HG02759 (cell line): ENCODE data around the gene FBRSL1.
"Not testable (repeated sequence)": the region's sequence is repeated elsewhere in the genome, so short reads cannot be mapped to it uniquely, and the experiment has no call there.

Experiments
- ATAC-seq: cut with Tn5 transposase; IDR thresholded peaks from one replicate; pipeline ENCODE4 v1.9.1; 2021; ENCODE audit warnings: mild to moderate bottlenecking, moderate library complexity; ENCODE audit not compliant: unreplicated experiment

FBRSL1 gene

DNA sequence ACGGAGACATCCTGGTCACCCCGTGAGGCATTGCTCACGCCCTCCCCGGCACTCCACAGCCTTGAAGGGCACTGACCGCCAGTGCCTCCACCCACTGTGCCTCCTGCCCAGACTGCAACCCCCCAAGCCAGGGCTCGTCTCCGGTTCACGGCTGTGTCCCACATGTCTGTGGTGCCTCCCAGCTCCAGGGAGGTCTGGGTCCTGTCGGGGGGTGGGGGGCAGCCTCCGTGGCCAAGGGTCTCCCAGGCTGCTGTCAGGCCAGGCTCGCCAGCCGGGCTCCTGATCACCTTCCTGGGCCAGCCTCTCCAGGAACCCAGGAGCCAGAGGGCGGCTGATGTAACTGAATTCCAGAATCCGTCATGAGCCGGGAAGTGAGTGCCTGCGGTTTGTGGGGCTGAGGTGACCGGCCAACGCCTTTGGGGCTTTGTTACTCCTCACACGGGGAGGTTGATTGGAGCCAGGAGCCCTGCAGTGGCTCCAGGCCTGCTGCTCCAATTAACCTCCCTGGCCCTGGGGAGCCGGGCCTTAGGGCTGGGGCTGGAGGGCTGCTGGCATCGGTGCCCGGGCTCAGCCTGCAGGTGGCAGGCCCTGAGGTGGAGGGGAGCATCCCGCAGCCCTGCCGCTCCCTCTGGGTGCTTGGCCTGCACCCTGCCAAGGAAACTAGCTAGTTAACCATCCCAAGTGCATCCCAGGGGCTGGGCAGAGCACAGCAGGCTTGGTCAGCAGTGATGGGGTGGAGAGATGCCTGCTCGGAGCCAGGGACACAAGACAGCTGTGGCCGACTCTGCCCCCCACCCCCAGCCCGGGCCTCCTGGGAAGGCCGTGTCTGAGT, 36.4 kb upstream of the FBRSL1 start:
- no peak for ATAC-seq

DNA sequence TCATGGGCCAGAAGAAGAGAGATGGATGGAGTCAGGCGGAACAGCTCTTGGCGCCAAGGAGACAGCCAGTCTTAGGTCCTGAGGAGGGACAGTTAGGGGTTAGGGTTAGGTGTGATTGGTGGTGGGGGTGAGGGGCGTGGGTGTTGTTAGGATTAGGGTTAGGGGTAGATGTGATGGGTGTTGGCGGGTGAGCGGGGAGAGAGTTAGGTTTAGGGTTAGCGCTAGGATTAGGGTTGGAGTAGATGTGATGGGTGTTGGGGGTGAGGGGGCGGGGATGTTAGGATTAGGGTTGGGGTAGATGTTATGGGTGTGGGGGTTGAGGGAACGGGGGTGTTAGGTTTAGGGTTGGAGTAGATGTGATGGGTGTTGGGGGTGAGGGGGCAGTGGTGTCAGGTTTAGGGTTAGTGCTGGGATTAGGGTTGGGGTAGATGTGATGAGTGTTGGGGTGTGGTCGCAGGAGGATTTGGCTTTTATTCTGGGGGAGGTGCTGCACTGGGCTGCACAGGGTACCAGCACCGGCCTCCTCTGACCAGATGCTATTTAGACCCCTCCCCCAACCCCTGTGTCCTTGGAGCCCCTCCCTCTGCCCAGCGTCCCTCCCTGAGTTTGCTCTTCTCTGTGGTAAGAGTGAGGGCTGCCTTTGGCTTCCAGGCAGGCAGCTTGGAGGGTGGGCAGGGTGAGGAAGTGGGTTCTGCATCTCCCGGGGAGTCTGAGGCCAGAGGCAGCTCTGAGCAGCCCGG, 35.6 kb upstream of the FBRSL1 start:
- ATAC-seq: no peak

DNA sequence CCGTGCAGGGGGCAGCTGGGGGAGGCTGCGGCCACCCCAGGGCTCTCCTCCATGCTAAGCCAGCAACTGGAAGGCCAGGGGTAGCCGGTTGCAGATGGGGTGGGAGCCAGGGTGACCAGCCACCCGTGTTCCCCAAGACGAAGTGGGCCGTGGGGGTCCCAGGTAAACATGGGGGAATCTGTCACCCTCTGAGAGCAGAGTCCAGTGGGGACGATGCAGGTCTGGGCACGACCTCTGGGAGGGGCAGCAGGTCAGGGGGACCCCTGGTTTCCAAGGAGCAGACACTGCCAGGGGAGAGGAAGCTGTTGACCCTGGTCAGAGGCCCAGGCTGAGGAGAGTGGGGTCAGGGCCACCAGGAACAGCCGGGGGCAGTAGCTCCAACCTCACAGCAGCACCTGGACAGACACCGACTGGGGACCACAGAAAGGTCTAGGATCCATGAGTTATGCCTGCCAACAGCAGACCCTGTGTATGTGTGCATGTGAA, 35.0 kb upstream of the FBRSL1 start:
- no peak for ATAC-seq

DNA sequence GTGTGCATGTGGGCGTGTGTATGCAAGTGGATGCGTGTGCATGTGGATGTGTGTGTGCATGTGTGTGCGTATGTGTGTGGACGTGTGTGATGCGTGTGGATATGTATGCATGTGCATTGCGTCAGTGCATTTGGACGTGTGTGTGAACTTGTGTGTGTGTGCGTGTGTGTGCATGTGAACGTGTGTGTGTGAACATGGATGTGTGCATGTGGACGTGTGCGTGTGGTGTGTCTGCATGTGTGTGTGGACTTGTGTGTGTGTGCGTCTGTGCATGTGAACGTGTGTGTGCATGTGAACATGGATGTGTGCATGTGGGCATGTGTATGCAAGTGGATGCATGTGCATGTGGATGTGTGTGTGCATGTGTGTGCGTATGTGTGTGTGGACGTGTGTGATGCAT, 34.4 kb upstream of the FBRSL1 start:
- ATAC-seq: no peak

DNA sequence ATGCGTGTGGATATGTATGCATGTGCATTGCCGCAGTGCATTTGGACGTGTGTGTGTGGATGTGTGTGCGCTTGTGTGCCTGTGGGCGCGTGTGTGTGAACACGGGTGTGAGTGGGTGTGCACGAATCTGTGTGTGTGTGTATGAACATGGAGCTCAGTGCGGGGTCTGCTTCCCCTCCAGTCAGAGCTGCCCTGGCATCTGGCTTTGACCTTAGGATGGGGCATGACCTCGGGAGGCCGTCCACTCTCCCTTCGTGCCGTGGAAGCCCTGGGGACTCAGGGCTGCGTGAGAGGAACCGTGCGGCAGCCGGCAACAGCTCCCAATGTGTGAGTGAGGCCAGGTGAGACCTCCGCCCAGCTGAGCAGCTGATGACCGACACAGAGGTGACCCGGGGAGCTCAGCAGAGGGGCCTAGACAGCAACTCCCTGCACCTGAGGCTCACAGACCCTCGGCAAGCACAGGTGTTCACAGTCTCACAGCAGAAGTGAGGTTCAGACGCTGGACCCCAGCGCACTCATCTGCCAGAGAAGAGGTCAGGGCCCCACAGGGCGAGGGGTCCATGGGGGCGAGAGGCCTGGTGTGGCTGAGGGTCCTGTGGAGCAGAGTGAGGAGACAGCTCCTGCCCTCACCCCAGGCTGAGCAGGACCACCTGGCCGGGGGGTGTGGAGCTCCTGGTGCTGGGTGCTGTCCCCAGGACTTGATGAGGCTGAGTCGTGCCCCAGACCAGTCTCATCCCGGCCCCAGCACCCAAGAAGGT, 33.6 kb upstream of the FBRSL1 start:
- ATAC-seq: no peak

DNA sequence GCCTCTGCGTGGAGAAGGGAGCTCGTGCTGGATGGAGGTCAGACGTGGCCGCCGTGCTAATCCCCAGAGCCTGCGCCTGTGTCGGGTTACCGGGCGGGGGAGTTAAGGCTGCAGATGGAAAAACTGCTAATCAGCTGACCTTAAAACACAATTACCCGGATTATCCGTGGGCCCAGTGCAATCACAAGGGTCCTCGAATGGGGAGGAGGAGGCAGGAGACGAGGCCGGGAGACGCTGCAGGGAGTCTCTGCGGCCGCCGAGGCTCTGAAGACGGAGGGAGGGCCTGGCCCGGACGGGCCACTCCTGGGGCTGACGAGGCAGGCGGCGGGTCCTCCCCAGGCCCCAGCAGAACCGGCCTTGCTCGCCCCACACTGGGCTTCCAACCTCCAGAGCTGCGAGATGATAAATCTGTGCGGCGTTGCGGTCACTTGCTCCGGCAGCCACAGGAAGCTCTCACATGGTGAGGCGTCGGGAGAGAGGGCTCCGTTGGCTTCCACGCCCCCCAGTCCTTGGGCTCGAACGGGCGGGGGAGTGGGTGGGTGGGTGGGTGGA, 32.9 kb upstream of the FBRSL1 start:
- no peak for ATAC-seq

DNA sequence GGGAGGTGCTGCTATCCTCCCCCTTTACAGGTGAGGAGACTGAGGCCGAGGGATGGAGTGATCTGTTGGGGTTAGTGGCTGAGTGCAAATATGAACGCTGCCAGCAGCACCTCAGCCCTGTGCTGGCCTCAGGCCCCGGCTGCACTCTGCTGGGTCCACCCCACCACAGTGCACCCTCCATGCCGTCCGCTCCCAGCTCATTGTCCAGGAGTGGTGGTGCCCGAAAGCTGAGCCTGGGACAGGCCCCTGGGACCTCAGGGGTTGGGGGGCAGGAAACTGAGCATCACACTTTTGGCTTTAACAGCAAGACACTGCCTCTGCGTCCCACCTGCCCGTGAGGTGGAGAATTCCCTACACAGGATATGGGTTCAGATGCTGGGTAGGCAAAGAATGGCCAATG, 31.5 kb upstream of the FBRSL1 start:
- ATAC-seq: no peak

DNA sequence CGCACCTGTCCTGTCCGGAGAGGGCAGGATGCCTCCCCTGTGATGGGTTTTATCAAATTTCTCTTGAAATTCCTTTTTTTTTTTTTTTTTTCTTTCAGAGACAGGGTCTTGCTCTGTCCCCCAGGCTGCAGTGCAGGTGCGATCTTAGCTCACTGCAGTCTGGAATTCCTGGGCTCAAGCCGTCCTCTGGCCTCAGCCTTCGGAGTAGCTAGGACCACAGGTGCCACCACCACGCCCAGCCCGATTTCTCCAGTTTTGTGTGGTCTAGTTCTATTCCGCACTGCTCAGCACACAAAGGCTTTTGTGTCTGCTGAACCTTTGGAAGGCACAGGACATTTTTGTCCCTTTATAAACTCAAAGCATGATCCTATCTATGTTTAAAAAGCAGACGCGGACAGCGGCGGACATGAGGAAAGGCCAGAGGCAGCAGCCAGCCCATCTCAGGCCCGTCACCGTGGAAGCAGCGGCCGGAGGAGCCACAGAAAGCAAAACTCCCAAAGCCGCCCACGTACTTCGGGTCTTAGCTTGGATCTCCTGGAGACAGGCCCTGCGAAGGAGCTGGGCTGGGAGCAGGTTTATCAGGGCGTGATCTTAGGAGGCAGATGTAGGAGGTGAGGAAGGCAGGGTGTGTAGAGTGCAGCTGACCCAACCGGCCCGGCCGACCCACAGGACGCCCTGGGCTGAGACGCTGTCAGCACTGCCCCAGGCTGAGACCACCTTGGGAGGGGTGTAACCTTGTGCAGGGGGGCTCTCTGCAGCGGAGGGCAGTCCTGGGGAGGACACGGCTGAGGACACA, 30.9 kb upstream of the FBRSL1 start:
- ATAC-seq: no peak

DNA sequence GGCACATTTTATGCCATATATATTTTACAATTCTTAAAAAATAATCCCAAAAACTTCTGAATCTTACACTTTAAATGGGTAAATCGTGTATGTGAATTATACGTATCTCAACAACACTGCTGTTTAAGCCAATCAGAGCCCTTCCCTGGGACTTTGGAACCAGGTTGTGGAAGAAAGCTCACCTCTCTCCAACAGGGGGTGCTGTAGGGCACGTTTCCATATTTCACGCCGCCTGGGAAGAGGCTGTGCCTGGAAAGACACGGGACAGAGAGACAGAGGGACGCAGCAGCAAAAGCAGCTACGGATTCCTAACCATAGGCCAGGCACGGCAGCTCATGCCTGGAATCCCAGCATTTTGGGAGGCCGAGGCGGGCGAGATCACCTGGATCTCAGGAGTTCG, 29.4 kb upstream of the FBRSL1 start:
- no peak for ATAC-seq

DNA sequence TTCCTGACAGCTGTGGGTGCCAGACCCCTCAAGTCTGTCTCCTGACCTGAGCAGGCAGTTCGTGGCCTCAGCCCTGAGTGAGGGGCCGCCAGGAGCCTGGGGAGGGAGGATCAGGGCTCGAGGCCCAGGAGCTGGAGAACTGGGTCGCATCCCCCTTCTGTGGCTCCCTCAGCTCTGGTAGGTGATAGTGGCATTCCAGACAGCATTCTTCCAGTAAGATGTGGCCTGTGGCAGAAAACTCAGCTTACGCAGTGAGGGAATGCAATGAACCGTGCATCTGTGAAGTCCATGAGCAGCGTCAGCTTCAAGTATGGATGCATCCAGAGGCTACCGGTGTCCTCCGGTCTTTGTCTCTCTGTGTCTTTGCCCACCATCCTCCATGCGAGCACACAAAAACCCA, 28.4 kb upstream of the FBRSL1 start:
- no peak for ATAC-seq

DNA sequence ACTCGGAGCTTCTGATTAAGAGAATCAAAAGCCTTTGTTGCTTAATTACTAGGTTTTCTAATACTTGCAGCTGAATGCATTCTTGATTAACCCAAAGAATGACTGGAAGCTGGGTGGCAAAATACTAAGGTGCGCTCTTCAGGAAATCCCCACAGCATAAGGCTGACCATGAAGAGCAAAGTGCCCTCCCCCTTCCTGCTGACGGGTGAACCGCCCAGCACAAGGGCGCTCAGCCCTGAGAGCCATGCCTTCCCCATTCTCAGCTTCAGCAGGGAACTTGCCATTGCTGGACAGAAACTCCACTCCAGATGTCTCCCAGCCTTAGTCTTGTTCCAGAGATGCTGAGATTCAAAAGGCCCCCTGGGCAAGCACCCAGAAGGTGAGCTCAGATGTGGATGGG, 27.2 kb upstream of the FBRSL1 start:
- peak; percentile 63 for ATAC-seq

DNA sequence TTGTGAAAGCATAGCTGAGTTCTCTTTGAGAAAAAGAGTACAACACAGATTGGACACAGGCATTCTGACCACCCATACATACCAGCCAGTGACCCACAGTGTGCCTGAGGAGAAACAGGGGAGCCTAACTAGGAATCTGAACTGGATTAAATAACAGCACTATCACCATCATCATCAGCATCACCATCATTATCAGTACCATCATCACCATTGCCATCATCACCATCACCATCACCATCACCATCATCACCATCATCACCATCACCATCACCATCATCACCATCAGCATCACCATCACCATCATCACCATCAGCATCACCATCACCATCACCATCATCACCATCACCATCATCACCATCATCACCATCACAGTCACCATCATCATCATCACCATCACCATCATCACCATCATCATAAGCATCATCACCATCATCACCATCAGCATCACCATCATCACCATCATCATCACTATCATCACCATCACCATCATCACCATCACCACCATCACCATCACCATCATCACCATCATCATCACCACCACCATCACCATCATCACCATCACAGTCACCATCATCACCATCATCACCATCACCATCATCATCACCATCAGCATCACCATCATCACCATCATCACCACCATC, 26.5 kb upstream of the FBRSL1 start:
- not testable (repeated sequence) for ATAC-seq

DNA sequence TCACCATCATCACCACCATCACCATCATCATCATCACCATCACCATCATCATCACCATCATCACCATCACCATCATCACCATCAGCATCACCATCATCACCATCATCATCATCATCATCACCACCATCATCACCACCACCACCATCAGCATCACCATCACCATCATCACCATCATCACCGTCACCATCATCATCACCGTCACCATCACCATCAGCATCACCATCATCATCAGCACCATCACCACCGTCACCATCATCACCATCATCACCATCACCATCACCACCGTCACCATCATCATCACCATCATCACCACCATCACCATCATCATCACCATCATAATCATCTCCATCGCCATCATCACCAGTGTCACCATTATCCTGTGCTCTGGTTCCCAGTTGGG, 25.6 kb upstream of the FBRSL1 start:
- not testable (repeated sequence) for ATAC-seq

DNA sequence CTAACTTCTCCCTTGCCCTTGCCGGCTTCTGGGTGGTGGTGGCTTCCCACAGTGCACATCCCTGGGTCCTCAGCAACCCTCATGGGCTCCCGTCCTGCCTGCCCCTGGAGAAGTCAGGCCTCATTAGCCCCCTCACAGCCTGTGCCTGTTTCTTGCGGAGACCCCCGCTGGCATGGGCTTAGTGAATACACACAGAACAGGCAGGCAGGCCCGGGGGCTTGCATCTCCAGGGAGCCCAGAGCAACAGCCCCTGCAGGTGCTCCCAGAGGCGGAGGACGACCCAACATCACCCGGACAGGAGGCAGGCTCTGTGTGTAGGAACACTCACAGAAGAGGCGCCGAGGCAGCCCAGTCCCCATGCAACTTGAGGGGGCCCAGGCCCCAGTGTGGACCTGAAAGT, 25.1 kb upstream of the FBRSL1 start:
- ATAC-seq: no peak

DNA sequence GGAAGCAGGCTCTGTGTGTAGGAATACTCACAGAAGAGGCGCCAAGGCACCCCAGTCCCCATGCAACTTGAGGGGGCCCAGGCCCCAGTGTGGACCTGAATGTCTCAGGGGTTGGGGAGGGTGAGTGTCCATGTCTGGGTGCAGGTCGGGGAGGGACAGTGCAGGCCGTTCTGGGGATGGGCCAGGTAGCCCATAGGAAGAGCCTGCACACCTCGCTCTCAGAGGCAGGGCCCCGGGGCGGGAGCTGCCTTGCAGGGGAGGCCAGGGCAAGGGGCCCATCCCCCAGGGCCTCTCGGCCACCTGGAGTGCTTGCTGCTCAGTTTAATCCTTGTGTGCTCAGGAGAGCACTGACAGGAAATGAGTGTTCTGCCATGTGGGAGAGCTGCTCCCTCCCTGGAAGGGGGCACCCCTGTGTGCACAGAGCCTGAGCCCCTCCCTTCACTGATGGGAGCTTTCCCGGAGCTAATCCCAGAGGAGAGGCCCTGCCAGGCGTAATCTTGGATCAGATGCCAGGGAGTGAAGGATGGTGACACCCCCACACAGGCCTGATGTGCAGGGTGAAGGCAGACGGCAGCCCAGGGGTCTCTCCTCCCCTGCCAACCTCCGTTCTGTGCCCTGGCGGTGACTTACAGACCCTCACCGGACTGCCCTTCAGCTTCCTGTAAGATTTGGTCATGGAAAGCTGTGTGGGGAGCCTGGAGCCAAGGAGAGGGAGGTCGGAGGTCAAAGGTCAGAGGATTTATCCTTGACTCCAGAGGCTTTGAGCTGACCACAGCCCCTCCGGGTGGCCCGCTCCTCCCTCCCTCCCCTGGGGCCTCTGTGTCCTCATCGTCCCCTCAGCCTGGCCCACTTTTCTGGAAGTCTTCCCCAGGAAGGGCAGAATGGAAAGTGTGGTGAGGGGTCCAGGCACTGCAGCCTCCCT, 24.4 kb upstream of the FBRSL1 start:
- no peak for ATAC-seq

DNA sequence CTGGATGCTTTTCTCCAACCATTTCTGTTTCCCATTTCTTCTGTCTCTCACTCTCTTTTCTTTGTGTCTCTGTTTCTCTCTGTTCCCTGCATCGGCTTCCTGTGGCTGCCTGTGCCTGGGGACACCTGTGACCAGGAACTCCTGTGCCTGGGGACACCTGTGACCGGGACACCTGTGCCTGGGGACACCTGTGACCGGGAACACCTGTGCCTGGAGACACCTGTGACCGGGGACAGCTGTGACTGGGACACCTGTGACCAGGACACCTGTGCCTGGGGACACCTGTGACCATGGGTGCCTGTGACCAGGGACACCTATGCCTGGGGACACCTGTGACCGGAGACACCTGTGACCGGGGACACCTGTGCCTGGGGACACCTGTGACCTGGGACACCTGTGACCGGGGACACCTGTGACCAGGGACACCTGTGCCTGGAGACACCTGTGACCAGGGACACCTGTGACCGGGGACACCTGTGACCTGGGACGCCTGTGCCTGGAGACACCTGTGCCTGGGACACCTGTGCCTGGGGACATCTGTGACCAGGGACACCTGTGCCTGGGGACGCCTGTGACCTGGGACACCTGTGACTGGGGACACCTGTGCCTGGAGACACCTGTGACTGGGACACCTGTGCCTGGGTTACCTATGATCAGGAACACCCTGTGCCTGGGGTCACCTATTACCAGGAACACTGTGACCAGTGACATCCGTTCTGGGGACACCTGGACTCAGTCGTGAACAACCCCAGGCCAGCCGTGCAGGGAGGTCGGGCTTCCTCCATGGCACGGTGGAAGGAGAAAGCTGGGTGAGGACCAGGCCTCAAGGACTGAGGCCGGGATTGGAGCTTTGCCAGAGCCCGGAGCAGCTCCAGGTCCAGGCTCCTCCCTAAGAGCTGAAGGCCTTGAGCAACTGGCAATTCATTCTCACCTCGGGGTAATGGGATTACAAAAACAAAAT, 23.4 kb upstream of the FBRSL1 start:
- ATAC-seq: no peak

DNA sequence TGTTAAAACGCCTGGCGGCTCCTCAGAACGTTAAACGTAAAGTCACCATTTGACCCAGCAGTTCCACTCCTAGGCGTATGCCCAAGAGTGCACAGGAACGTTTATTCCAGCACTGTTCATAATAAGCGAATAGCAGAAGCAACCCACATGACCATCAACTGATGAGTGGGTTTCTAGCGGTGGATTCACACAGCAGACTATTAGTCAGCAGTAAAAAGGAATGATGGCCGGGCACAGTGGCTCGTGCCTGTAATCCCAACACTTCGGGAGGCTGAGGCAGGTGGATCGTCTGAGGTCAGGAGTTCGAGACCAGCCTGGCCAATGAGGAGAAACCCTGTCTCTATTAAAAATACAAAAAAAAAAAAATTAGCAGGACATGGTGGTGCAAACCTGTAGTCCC, 22.4 kb upstream of the FBRSL1 start:
- no peak for ATAC-seq

DNA sequence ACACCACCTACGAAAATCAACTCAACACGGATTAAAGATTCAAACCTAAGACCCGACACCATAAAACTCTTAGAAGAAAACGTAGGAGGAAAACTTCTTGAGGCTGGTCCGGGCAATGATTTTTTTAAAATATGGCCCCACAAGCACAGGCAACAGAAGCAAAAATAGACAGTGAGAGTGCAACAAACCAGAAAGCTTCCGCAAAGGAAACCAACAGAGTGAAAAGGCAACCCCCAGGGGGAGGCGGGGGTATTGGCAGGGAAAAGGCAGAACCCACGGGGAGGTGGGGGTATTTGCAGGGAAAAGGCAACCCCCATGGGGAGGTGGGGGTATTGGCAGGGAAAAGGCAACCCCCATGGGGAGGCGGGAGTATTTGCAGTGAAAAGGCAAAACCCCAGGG, 20.5 kb upstream of the FBRSL1 start:
- ATAC-seq: no peak
